Hepatocyte (in vitro differentiated cells): Measurements from ENCODE around the gene ASTN2. TPM values are rescaled to one million over a fixed set of nuclear protein-coding genes. Genes with fewer than 3 reads are reported as not detected.

Source experiments
- DNase-seq: peaks from one replicate; pipeline ENCODE4 v3.0.0-alpha.2; 2016; ENCODE audit warnings: low spot score
- H2AFZ ChIP-seq: fragments of 200-600 bp; sonication (generic); 2 replicates; pipeline ENCODE4 v1.6.0; 2016; ENCODE audit warnings: antibody characterized with exemption, mild to moderate bottlenecking
- H3K27ac ChIP-seq: fragments of 200-600 bp; sonication (generic); 2 replicates; pipeline ENCODE4 v1.5.1; 2016; ENCODE audit warnings: mild to moderate bottlenecking
- H3K27me3 ChIP-seq: fragments of 200-600 bp; sonication (generic); 2 replicates; pipeline ENCODE4 v1.6.1; 2016
- H3K36me3 ChIP-seq: fragments of 200-600 bp; sonication (generic); replicated peaks from 2 replicates; pipeline ENCODE4 v1.5.1; 2016; ENCODE audit warnings: low read depth; ENCODE audit not compliant: insufficient read depth
- H3K4me1 ChIP-seq: fragments of 200-600 bp; sonication (generic); 2 replicates; pipeline ENCODE4 v1.5.1; 2016; ENCODE audit warnings: mild to moderate bottlenecking, moderate library complexity; ENCODE audit not compliant: insufficient read depth
- H3K4me2 ChIP-seq: fragments of 200-600 bp; sonication (generic); 2 replicates; pipeline ENCODE4 v1.6.0; 2016
- H3K4me3 ChIP-seq: fragments of 200-600 bp; sonication (generic); 2 replicates; pipeline ENCODE4 v1.5.1; 2016; ENCODE audit warnings: mild to moderate bottlenecking
- H3K79me2 ChIP-seq: fragments of 200-600 bp; sonication (generic); 2 replicates; pipeline ENCODE4 v1.6.0; 2017; ENCODE audit warnings: mild to moderate bottlenecking
- H3K9me2 ChIP-seq: fragments of 200-600 bp; sonication (generic); replicated peaks from 2 replicates; pipeline ENCODE4 v1.6.0; 2017; ENCODE audit warnings: mild to moderate bottlenecking; ENCODE audit not compliant: insufficient read depth
- H3K9me3 ChIP-seq: fragments of 200-600 bp; sonication (generic); 2 replicates; pipeline ENCODE4 v1.5.1; 2016; ENCODE audit warnings: low read depth, mild to moderate bottlenecking
- H4K20me1 ChIP-seq: fragments of 200-600 bp; sonication (generic); 2 replicates; pipeline ENCODE4 v1.6.0; 2016; ENCODE audit warnings: mild to moderate bottlenecking; ENCODE audit not compliant: insufficient read depth, poor library complexity, severe bottlenecking
- EZH2 ChIP-seq: fragments of 200-600 bp; sonication (generic); IDR thresholded peaks from 2 replicates; pipeline ENCODE4 v1.6.1; 2016; ENCODE audit warnings: antibody characterized with exemption, mild to moderate bottlenecking, borderline replicate concordance
- EZH2phosphoT487 ChIP-seq: fragments of 200-600 bp; sonication (generic); IDR thresholded peaks from one replicate; pipeline ENCODE4 v1.6.1; 2018; ENCODE audit warnings: antibody characterized with exemption, mild to moderate bottlenecking, low read depth, moderate library complexity; ENCODE audit not compliant: unreplicated experiment, severe bottlenecking
- WGBS: methylation state at CpG from one replicate; pipeline ENCODE4 v1.1.6; 2016; ENCODE audit warnings: low lambda C conversion rate; ENCODE audit errors: missing lambda C conversion rate; 5-methylcytosine and 5-hydroxymethylcytosine counted together
- polyA plus RNA-seq: library from polyadenylated mRNA; unstranded; fragments of >200 nt; fragmentation: Nextera tagmentation; extraction: Ambion mirVana; gene quantifications from 2 replicates; pipeline ENCODE4 v1.2.1, GENCODE V29; 2016
- total RNA-seq: library from RNA; depleted of rRNA; stranded (reverse); fragments of >200 nt; gene quantifications from 2 replicates; pipeline ENCODE4 v1.2.3, GENCODE V29; 2014
- TF ChIP-seq, protein P1 (sequence below): fragments of 200-600 bp; sonication (generic); IDR thresholded peaks from 2 replicates; pipeline ENCODE4 v1.5.1; 2016; ENCODE audit warnings: antibody characterized with exemption, mild to moderate bottlenecking; ENCODE audit not compliant: poor library complexity

ASTN2 gene
- total and polyA plus RNA-seq, 2 experiments from 2014 or later = 6.4 to 8.4 TPM

DNA sequence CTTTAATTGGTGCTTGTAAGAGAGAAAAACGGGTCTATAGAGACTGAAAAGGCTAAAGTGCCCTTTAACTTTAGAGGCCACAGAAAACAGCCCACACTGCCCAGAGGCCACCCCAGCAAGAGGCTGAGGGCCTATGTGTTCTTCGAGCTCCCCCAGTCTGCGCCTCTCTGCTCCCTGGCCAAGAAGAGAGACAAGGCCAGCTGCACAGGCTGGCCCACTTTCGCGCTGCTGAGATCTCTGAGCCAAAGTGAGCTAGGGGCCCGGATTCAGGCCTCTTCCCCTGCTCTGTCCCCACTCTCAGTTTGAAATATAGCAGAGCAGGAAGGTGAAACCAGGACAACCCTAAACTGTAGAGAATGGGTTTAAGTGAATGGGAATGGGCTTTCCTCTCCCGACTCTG is 859.7 kb downstream of the ASTN2 start:
- WGBS = 84% methylated on average over 7 of the region's 7 CpGs
- no peak for TF ChIP-seq EZH2phosphoT487
- Histone ChIP-seq H2AFZ (no peak overlapping the region), H3K27me3 (no peaks in the 10 kb centered on the region), H3K9me2 (no peaks in the 10 kb centered on the region), H3K36me3 (no peaks in the 10 kb centered on the region), H3K9me3 (no peaks in the 10 kb centered on the region), H3K79me2 (no peaks in the 10 kb centered on the region), H3K27ac (no peak overlapping the region), H3K4me3 (no peak overlapping the region), H4K20me1 (no peaks in the 10 kb centered on the region), H3K4me1 (peaks cover 5% of the 10 kb centered on the region), H3K4me2 (no peak overlapping the region)
- no peak for DNase-seq

DNA sequence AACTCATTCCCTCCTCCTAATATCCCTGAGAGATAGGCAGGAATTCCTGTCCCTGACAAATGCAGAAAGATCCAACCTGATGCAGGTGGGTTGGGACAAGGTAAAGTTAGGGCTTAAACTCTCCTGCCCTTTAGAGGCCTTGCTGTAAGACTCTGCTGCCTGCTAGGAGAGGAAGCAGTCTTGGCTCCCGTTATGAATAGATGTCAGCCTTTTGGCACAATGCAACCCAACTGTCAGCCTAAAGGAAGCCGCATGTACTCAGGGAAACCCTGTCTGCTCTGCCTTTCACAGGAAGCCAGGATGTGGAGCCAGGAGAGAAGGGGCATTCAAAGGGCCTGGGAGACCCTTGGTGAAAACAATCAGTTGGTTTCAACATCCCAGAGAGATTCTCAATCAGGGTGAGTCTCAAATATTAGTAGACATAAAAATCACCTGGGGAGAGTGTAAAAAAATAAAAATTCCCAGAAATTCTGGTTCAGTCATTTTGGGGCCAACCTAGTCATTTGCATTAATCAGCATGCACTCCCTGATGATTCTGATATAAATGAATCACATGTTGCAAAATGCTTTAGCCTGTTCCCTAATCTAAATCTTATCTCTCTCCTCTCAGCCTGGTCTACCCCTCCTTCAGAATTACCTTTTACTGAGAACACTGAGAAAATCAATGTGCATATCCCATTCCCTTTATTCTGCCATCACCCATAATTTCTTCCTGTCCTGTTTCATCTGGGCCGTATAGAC is 864.0 kb downstream of the ASTN2 start:
- 61% methylated on average over 3 of the region's 3 CpGs for WGBS
- no peaks in the 10 kb centered on the region for H3K9me3 ChIP-seq
- no peaks in the 10 kb centered on the region for H3K27me3 ChIP-seq
- H4K20me1 ChIP-seq = no peaks in the 10 kb centered on the region
- no peak overlapping the region for H3K4me3 ChIP-seq
- H2AFZ ChIP-seq = no peak overlapping the region
- peak overlapping the region; percentile 51 for H3K27ac ChIP-seq
- no peaks in the 10 kb centered on the region for H3K9me2 ChIP-seq
- no peak overlapping the region for H3K4me2 ChIP-seq
- no peaks in the 10 kb centered on the region for H3K79me2 ChIP-seq
- H3K4me1 ChIP-seq = peaks cover 30% of the 10 kb centered on the region
- TF ChIP-seq EZH2 (no peak), EZH2phosphoT487 (no peak)
- TF ChIP-seq, protein P1, sequence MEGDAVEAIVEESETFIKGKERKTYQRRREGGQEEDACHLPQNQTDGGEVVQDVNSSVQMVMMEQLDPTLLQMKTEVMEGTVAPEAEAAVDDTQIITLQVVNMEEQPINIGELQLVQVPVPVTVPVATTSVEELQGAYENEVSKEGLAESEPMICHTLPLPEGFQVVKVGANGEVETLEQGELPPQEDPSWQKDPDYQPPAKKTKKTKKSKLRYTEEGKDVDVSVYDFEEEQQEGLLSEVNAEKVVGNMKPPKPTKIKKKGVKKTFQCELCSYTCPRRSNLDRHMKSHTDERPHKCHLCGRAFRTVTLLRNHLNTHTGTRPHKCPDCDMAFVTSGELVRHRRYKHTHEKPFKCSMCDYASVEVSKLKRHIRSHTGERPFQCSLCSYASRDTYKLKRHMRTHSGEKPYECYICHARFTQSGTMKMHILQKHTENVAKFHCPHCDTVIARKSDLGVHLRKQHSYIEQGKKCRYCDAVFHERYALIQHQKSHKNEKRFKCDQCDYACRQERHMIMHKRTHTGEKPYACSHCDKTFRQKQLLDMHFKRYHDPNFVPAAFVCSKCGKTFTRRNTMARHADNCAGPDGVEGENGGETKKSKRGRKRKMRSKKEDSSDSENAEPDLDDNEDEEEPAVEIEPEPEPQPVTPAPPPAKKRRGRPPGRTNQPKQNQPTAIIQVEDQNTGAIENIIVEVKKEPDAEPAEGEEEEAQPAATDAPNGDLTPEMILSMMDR = no peak
- DNase-seq = no peak
- H3K36me3 ChIP-seq = no peaks in the 10 kb centered on the region

DNA sequence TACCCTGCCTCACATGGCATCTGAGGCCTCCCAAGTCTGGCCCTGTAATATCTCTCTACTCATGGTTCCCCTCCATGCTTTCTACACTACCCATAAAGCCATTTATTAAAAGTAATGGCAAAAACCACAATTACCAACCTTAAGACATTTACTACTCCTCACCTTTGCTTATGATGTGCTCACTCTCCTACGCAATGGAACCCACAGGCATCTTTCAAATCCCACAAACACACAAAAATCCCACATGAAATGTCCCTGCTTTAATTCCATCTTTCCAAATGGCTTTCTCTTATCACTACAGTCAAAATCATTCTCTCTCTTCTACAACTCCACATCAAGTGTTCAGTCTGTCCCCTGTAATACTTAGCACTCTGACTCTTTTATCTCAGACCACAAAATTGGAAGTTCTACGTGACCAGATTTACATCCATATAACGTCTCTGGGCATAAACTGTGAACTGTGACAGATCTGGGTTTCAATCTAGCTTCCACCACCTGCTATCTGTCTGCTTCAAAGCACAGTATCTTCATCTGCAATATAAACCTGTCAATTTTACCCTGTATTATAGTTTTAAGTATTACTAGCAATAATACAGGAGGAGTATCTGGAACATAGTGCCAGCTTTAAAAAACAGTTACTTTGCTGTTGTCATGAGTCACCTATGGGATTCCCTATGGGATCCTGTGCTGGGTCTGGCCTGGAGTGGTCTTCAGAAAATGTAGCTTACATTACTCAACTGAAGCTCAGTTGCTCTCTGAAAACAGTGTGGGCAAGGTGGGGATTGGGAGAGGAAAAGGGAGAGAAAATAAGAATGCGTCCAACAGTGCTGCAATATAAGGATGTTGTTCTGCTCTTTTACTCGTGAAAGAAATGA is 864.8 kb downstream of the ASTN2 start:
- H3K27me3 ChIP-seq = no peaks in the 10 kb centered on the region
- no peak overlapping the region for H3K4me3 ChIP-seq
- no peak for DNase-seq
- H3K4me2 ChIP-seq = no peak overlapping the region
- TF ChIP-seq, protein P1 = no peak
- TF ChIP-seq EZH2phosphoT487 (no peak), EZH2 (no peak)
- no peak overlapping the region for H2AFZ ChIP-seq
- no peaks in the 10 kb centered on the region for H3K9me3 ChIP-seq
- 79% methylated on average over 5 of the region's 5 CpGs for WGBS
- H3K36me3 ChIP-seq = no peaks in the 10 kb centered on the region
- peaks cover 30% of the 10 kb centered on the region for H3K4me1 ChIP-seq
- no peaks in the 10 kb centered on the region for H4K20me1 ChIP-seq
- H3K79me2 ChIP-seq = no peaks in the 10 kb centered on the region
- no peaks in the 10 kb centered on the region for H3K9me2 ChIP-seq
- peak overlapping the region; percentile 51 for H3K27ac ChIP-seq

GRCh38 chr9:116549061-116549664 is 865.7 kb downstream of the ASTN2 start:
- no peak overlapping the region for H3K4me3 ChIP-seq
- no peaks in the 10 kb centered on the region for H4K20me1 ChIP-seq
- no peaks in the 10 kb centered on the region for H3K79me2 ChIP-seq
- H3K36me3 ChIP-seq = no peaks in the 10 kb centered on the region
- no peaks in the 10 kb centered on the region for H3K27me3 ChIP-seq
- H3K4me2 ChIP-seq = peak overlapping the region; percentile 15
- peak overlapping the region; percentile 70 for H3K27ac ChIP-seq
- H3K4me1 ChIP-seq = peaks cover 30% of the 10 kb centered on the region
- WGBS = 48% methylated on average over 9 of the region's 9 CpGs
- H3K9me3 ChIP-seq = no peaks in the 10 kb centered on the region
- TF ChIP-seq EZH2phosphoT487 (no peak), EZH2 (no peak)
- TF ChIP-seq, protein P1 = no peak
- DNase-seq = peak; percentile 87
- no peaks in the 10 kb centered on the region for H3K9me2 ChIP-seq
- no peak overlapping the region for H2AFZ ChIP-seq
